Measurements from ENCODE around the gene LETM1. TPM values are rescaled to one million over a fixed set of nuclear protein-coding genes. Genes with fewer than 3 reads are reported as not detected.

The LETM1 gene
- total RNA-seq, 2 experiments from 2014 or later: 58.3 to 66.8 TPM

GRCh38 chr4:1797861-1798579 lies 57.9 kb downstream of the LETM1 start:
- Histone ChIP-seq H3K4me2 (ENCODE audit: low read length) (no peak overlapping the region), H3K4me3 (ENCODE audit: low read depth, low read length, poor library complexity, severe bottlenecking) (no peak overlapping the region), H3K27ac (ENCODE audit: low read depth, low read length, poor library complexity, severe bottlenecking) (no peak overlapping the region), H2AFZ (ENCODE audit: low read length) (no peak overlapping the region), H3K79me2 (ENCODE audit: insufficient read depth, low read depth, low read length) (no peaks in the 10 kb centered on the region), H3K36me3 (ENCODE audit: insufficient read depth, low read length) (no peaks in the 10 kb centered on the region), H3K9me3 (ENCODE audit: low read length) (no peaks in the 10 kb centered on the region), H3K9me2 (ENCODE audit: insufficient read depth, low read length) (no peaks in the 10 kb centered on the region), H4K20me1 (ENCODE audit: insufficient read depth, low read length) (no peaks in the 10 kb centered on the region), H3K4me1 (ENCODE audit: insufficient read depth, low read length, poor library complexity, severe bottlenecking) (no peaks in the 10 kb centered on the region)
- POLR2A ChIA-PET: no interaction called here
- intact Hi-C loops (cut with micrococcal nuclease; ENCODE audit: unreplicated experiment): no loop called here
- CTCF ChIA-PET (ENCODE audit: unreplicated experiment): no interaction called here
- no peak for DNase-seq (ENCODE audit: low spot score)
- TF ChIP-seq EZH2phosphoT487 (IDR thresholded peaks at IDR 0.05; ENCODE audit: borderline replicate concordance, low read depth, low read length): no peak
- no peak for TF ChIP-seq CTCF (conservative IDR thresholded peaks at IDR 0.05; ENCODE audit: low read length)
- BruUV-seq (replicated peaks): no TSS peak

GRCh38 chr4:1797298-1797860 lies 58.6 kb downstream of the LETM1 start:
- no peaks in the 10 kb centered on the region for H4K20me1 ChIP-seq (ENCODE audit: insufficient read depth, low read length)
- POLR2A ChIA-PET: no interaction called here
- no peaks in the 10 kb centered on the region for H3K9me2 ChIP-seq (ENCODE audit: insufficient read depth, low read length)
- CTCF ChIA-PET (ENCODE audit: unreplicated experiment): no interaction called here
- no peaks in the 10 kb centered on the region for H3K36me3 ChIP-seq (ENCODE audit: insufficient read depth, low read length)
- H2AFZ ChIP-seq (ENCODE audit: low read length): no peak overlapping the region
- no peak for DNase-seq (ENCODE audit: low spot score)
- no peak overlapping the region for H3K4me2 ChIP-seq (ENCODE audit: low read length)
- TF ChIP-seq EZH2phosphoT487 (IDR thresholded peaks at IDR 0.05; ENCODE audit: borderline replicate concordance, low read depth, low read length): no peak
- no peak for TF ChIP-seq CTCF (conservative IDR thresholded peaks at IDR 0.05; ENCODE audit: low read length)
- no TSS peak for BruUV-seq (replicated peaks)
- H3K4me3 ChIP-seq (ENCODE audit: low read depth, low read length, poor library complexity, severe bottlenecking): no peak overlapping the region
- no peak overlapping the region for H3K27ac ChIP-seq (ENCODE audit: low read depth, low read length, poor library complexity, severe bottlenecking)
- intact Hi-C loops (cut with micrococcal nuclease; ENCODE audit: unreplicated experiment): no loop called here
- H3K9me3 ChIP-seq (ENCODE audit: low read length): no peaks in the 10 kb centered on the region
- H3K4me1 ChIP-seq (ENCODE audit: insufficient read depth, low read length, poor library complexity, severe bottlenecking): no peaks in the 10 kb centered on the region
- no peaks in the 10 kb centered on the region for H3K79me2 ChIP-seq (ENCODE audit: insufficient read depth, low read depth, low read length)

GRCh38 chr4:1796486-1797204 lies 59.3 kb downstream of the LETM1 start:
- Histone ChIP-seq H3K9me3 (ENCODE audit: low read length) (no peaks in the 10 kb centered on the region), H3K4me3 (ENCODE audit: low read depth, low read length, poor library complexity, severe bottlenecking) (no peak overlapping the region), H3K36me3 (ENCODE audit: insufficient read depth, low read length) (no peaks in the 10 kb centered on the region), H4K20me1 (ENCODE audit: insufficient read depth, low read length) (no peaks in the 10 kb centered on the region), H3K79me2 (ENCODE audit: insufficient read depth, low read depth, low read length) (no peaks in the 10 kb centered on the region), H2AFZ (ENCODE audit: low read length) (no peak overlapping the region), H3K4me2 (ENCODE audit: low read length) (no peak overlapping the region), H3K27ac (ENCODE audit: low read depth, low read length, poor library complexity, severe bottlenecking) (no peak overlapping the region), H3K4me1 (ENCODE audit: insufficient read depth, low read length, poor library complexity, severe bottlenecking) (no peaks in the 10 kb centered on the region), H3K9me2 (ENCODE audit: insufficient read depth, low read length) (no peaks in the 10 kb centered on the region)
- ChIA-PET CTCF (ENCODE audit: unreplicated experiment) (no interaction called here), POLR2A (no interaction called here)
- no TSS peak for BruUV-seq (replicated peaks)
- no peak for DNase-seq (ENCODE audit: low spot score)
- TF ChIP-seq EZH2phosphoT487 (IDR thresholded peaks at IDR 0.05; ENCODE audit: borderline replicate concordance, low read depth, low read length): no peak
- TF ChIP-seq CTCF (conservative IDR thresholded peaks at IDR 0.05; ENCODE audit: low read length): no peak
- intact Hi-C loops (cut with micrococcal nuclease; ENCODE audit: unreplicated experiment): no loop called here

All from OCI-LY7 (cell line).